IMR-90 (cell line): ENCODE data around the gene KIF6. TPM values are rescaled to one million over a fixed set of nuclear protein-coding genes. Genes with fewer than 3 reads are reported as not detected.

ENCODE experiments used
- ATAC-seq: fragments of 200-7000 bp; cut with Tn5 transposase; 2 replicates; pipeline ENCODE4 v1.9.1; 2020; ENCODE audit warnings: low read depth, mild to moderate bottlenecking, moderate library complexity
- BruUV-seq: library from RNA; stranded (reverse); fragments of 400-500 nt; replicated peaks from 2 replicates; lab custom pipeline; 2021; lab: Mats Ljungman, UMichigan
- CTCF ChIA-PET: fragments of 300-600 bp; formaldehyde crosslinking; extraction: SDS; loops from one replicate; lab custom pipeline; 2021; ENCODE audit warnings: antibody characterized with exemption; lab: Yijun Ruan, JAX
- POLR2A ChIA-PET: fragments of 300-600 bp; sonication (Branson Sonifier 250); formaldehyde crosslinking; loops from one replicate; lab custom pipeline; 2022; ENCODE audit warnings: antibody characterized with exemption; ENCODE audit not compliant: unreplicated experiment; lab: Charles Lee
- DNase-seq: peaks from one replicate; pipeline ENCODE4 v3.0.0; 2013
- H2AFZ ChIP-seq: replicated peaks from 2 replicates; pipeline ENCODE3; 2013; ENCODE audit warnings: low read length, mild to moderate bottlenecking; ENCODE audit not compliant: poor library complexity
- H2AK5ac ChIP-seq: 2 replicates; pipeline ENCODE4 v1.6.1; 2013; ENCODE audit warnings: low read depth, low read length, inconsistent platforms
- H2AK9ac ChIP-seq: replicated peaks from 2 replicates; pipeline ENCODE3; 2013; ENCODE audit warnings: mild to moderate bottlenecking, low read depth, low read length, moderate library complexity; ENCODE audit not compliant: poor library complexity
- H2BK120ac ChIP-seq: 2 replicates; pipeline ENCODE4 v1.6.1; 2013; ENCODE audit warnings: low read depth, low read length, inconsistent platforms
- H2BK15ac ChIP-seq: 3 replicates; pipeline ENCODE4 v1.6.1; 2013; ENCODE audit warnings: low read depth, low read length, inconsistent platforms
- H2BK20ac ChIP-seq: 2 replicates; pipeline ENCODE4 v1.6.1; 2013; ENCODE audit warnings: low read depth, mild to moderate bottlenecking, inconsistent platforms, low read length, moderate library complexity
- H2BK5ac ChIP-seq: 2 replicates; pipeline ENCODE4 v1.6.1; 2013; ENCODE audit warnings: mild to moderate bottlenecking, low read depth, low read length, inconsistent platforms; ENCODE audit not compliant: poor library complexity, severe bottlenecking
- H3K14ac ChIP-seq: replicated peaks from 2 replicates; pipeline ENCODE4 v1.6.1; 2013; ENCODE audit warnings: low read depth, low read length, inconsistent platforms
- H3K18ac ChIP-seq: 2 replicates; pipeline ENCODE4 v1.6.1; 2013; ENCODE audit warnings: low read depth, low read length, control low read depth
- H3K23ac ChIP-seq: 2 replicates; pipeline ENCODE4 v1.6.1; 2013; ENCODE audit warnings: low read depth, low read length, inconsistent platforms
- H3K27ac ChIP-seq: 2 replicates; pipeline ENCODE4 v1.5.1; 2013; ENCODE audit warnings: mild to moderate bottlenecking, control low read depth, low read length; ENCODE audit not compliant: insufficient read depth
- H3K27me3 ChIP-seq: 2 replicates; pipeline ENCODE4 v1.6.1; 2013; ENCODE audit warnings: low read length; ENCODE audit not compliant: control insufficient read depth, insufficient read depth
- H3K36me3 ChIP-seq: 2 replicates; pipeline ENCODE4 v1.6.1; 2013; ENCODE audit warnings: low read length, mixed read lengths; ENCODE audit not compliant: control insufficient read depth, insufficient read depth
- H3K4ac ChIP-seq: 2 replicates; pipeline ENCODE4 v1.6.1; 2013; ENCODE audit warnings: low read depth, low read length, inconsistent platforms
- H3K4me1 ChIP-seq: 2 replicates; pipeline ENCODE4 v1.6.1; 2013; ENCODE audit warnings: low read length, mixed read lengths; ENCODE audit not compliant: control insufficient read depth, insufficient read depth
- H3K4me2 ChIP-seq: 2 replicates; pipeline ENCODE4 v1.6.1; 2013; ENCODE audit warnings: low read depth, mild to moderate bottlenecking, control low read depth, low read length, moderate library complexity
- H3K4me3 ChIP-seq: 2 replicates; pipeline ENCODE4 v1.5.1; 2013; ENCODE audit warnings: low read depth, mild to moderate bottlenecking, control low read depth, low read length, moderate library complexity; ENCODE audit not compliant: insufficient read depth
- H3K56ac ChIP-seq: 2 replicates; pipeline ENCODE4 v1.6.1; 2013; ENCODE audit warnings: low read length, inconsistent platforms; ENCODE audit not compliant: insufficient read depth; ENCODE audit errors: extremely low read depth
- H3K79me1 ChIP-seq, 2 experiments: 2 replicates each; pipeline ENCODE4 v1.6.1; 2013; ENCODE audit warnings: low read length in 2 of 2, inconsistent platforms in 1 of 2, low read depth in 1 of 2
- H3K9ac ChIP-seq: 2 replicates; pipeline ENCODE4 v1.6.1; 2013; ENCODE audit warnings: low read depth, low read length, control low read depth
- H3K9me1 ChIP-seq: 2 replicates; pipeline ENCODE4 v1.6.1; 2013; ENCODE audit warnings: low read length, inconsistent platforms; ENCODE audit not compliant: insufficient read depth
- H3K9me3 ChIP-seq: 2 replicates; pipeline ENCODE4 v1.6.1; 2013; ENCODE audit warnings: low read length; ENCODE audit not compliant: control insufficient read depth, insufficient read depth
- H4K20me1 ChIP-seq: 2 replicates; pipeline ENCODE4 v1.6.1; 2013; ENCODE audit warnings: low read length, inconsistent platforms; ENCODE audit not compliant: insufficient read depth
- H4K5ac ChIP-seq: 2 replicates; pipeline ENCODE4 v1.6.1; 2013; ENCODE audit warnings: mild to moderate bottlenecking, low read depth, low read length, control low read depth
- H4K8ac ChIP-seq, 2 experiments: 2 replicates each; pipeline ENCODE4 v1.6.1; 2013; ENCODE audit warnings: low read depth in 2 of 2, low read length in 2 of 2, control low read depth in 1 of 2, inconsistent platforms in 1 of 2
- H4K91ac ChIP-seq: 2 replicates; pipeline ENCODE4 v1.6.1; 2013; ENCODE audit warnings: low read depth, low read length, inconsistent platforms; ENCODE audit not compliant: insufficient read depth
- BHLHE40 ChIP-seq: fragments of 150-350 bp; IDR thresholded peaks from 2 replicates; pipeline ENCODE4 v1.6.1; 2016; ENCODE audit warnings: mild to moderate bottlenecking, low read depth, low read length
- CEBPB ChIP-seq: IDR thresholded peaks from 2 replicates; pipeline ENCODE4 v1.6.1; 2012; ENCODE audit warnings: low read depth, low read length, improper control_type of control experiment
- CHD1 ChIP-seq: IDR thresholded peaks from 2 replicates; pipeline ENCODE4 v1.6.1; 2012; ENCODE audit warnings: low read depth, low read length, improper control_type of control experiment
- MAFK ChIP-seq: IDR thresholded peaks from 2 replicates; pipeline ENCODE4 v1.6.1; 2012; ENCODE audit warnings: low read depth, low read length, improper control_type of control experiment
- MXI1 ChIP-seq: IDR thresholded peaks from 2 replicates; pipeline ENCODE4 v1.6.1; 2012; ENCODE audit warnings: low read depth, mild to moderate bottlenecking, low read length, moderate library complexity, borderline replicate concordance
- RFX5 ChIP-seq: IDR thresholded peaks from 2 replicates; pipeline ENCODE4 v1.8.0; 2012; ENCODE audit warnings: low read depth, mild to moderate bottlenecking, low read length, moderate library complexity
- WGBS, 2 experiments: methylation state at CpG; one replicate each; pipeline versions ENCODE4 v1.1.5 to v1.1.7; 2013; ENCODE audit warnings: missing lambda C conversion rate in 2 of 2; ENCODE audit not compliant: insufficient read length in 1 of 2; ENCODE audit errors: extremely low coverage in 2 of 2; 5-methylcytosine and 5-hydroxymethylcytosine counted together
- dilution Hi-C: fragments of 300-500 bp; cut with HindIII; formaldehyde crosslinking; loops from one replicate; pipeline ENCODE4 v1.14.3; 2018; ENCODE audit warnings: low sequenced_read_pairs; ENCODE audit not compliant: unreplicated experiment
- in situ Hi-C: fragments of 300-500 bp; cut with MboI; formaldehyde crosslinking; loops from 3 replicates; pipeline ENCODE4 v1.14.3; 2019; ENCODE audit warnings: low sequenced_read_pairs, inconsistent platforms, mixed read lengths
- intact Hi-C: fragments of 100-400 bp; cut with micrococcal nuclease; formaldehyde crosslinking; loops from 2 replicates; pipeline ENCODE4 v1.10.0; 2022
- polyA plus RNA-seq, 3 experiments: library from polyadenylated mRNA; depleted of rRNA; stranded (reverse); fragments of >200 nt; gene quantifications; 2 replicates each; pipeline ENCODE4 v1.2.3, GENCODE V29; 2012; ENCODE audit warnings: low replicate concordance in 1 of 3
- total RNA-seq: library from RNA; depleted of rRNA; stranded (reverse); fragments of >200 nt; gene quantifications from 2 replicates; pipeline ENCODE4 v1.2.3, GENCODE V29; 2012
- TF ChIP-seq, protein P1 (sequence below): fragments of 150-350 bp; IDR thresholded peaks from 2 replicates; pipeline ENCODE4 v1.6.1; 2016; ENCODE audit warnings: low read depth, mild to moderate bottlenecking, low read length, moderate library complexity, borderline replicate concordance

Gene KIF6
- total and polyA plus RNA-seq, 2 of the 4 experiments (the other 2 are of a cell fraction) = under 0.01 to 0.10 TPM

DNA sequence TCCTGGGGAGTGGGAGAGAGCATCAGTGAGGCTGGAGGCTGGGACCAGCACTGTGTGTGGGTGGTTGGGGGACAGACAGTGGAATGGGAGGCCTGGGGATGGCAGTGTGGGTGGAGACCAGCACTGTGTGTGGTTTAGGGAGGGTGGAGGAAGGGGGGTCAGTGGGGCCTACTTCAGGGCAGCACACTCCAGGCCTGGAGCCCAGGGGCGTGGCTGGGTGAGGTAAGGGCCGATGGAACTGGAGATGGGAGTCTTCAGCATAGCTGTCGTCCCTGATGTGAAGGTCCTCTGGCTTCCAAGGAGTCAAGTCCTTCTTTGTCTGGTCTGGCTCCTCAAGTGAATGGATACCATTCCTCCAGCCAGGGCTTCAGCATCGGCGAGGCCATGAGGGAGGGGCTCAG lies 429.6 kb downstream of the KIF6 start:
- Histone ChIP-seq H2BK5ac (no peak overlapping the region), H4K8ac (no peak overlapping the region), H3K9me3 (no peaks in the 10 kb centered on the region), H3K36me3 (no peaks in the 10 kb centered on the region), H3K4me2 (no peak overlapping the region), H4K91ac (no peak overlapping the region), H2BK120ac (no peak overlapping the region), H3K9ac (no peak overlapping the region), H2AK9ac (no peak overlapping the region), H2AK5ac (no peak overlapping the region), H3K9me1 (no peaks in the 10 kb centered on the region), H3K4me3 (no peak overlapping the region), H3K4me1 (no peaks in the 10 kb centered on the region), H4K5ac (no peak overlapping the region), H3K56ac (no peak overlapping the region), H3K23ac (no peak overlapping the region), H2AFZ (no peak overlapping the region), H3K4ac (no peak overlapping the region), H2BK20ac (no peak overlapping the region), H3K27me3 (no peaks in the 10 kb centered on the region; the same call in 1 of the 2 replicates), H3K18ac (no peak overlapping the region), H3K27ac (no peak overlapping the region), H3K14ac (no peak overlapping the region), H3K79me1 (no peaks in the 10 kb centered on the region), H2BK15ac (no peak overlapping the region), H4K20me1 (no peaks in the 10 kb centered on the region)
- TF ChIP-seq CHD1 (no peak), MXI1 (no peak), MAFK (no peak), RFX5 (no peak), CEBPB (no peak), BHLHE40 (no peak)
- TF ChIP-seq, protein P1, sequence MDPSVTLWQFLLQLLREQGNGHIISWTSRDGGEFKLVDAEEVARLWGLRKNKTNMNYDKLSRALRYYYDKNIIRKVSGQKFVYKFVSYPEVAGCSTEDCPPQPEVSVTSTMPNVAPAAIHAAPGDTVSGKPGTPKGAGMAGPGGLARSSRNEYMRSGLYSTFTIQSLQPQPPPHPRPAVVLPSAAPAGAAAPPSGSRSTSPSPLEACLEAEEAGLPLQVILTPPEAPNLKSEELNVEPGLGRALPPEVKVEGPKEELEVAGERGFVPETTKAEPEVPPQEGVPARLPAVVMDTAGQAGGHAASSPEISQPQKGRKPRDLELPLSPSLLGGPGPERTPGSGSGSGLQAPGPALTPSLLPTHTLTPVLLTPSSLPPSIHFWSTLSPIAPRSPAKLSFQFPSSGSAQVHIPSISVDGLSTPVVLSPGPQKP = no peak
- in situ Hi-C loops (no loop called here), dilution Hi-C loops (no loop called here), intact Hi-C loops (no loop called here)
- no TSS peak for BruUV-seq
- POLR2A ChIA-PET = no interaction called here
- CTCF ChIA-PET = no interaction called here
- ATAC-seq (no peak), DNase-seq (no peak)
- WGBS, 2 experiments = no CpG with 5 or more reads among the region's 5 CpGs
